Colonic mucosa (tissue), 4 donors: ENCODE data around the gene TUB. TPM values are rescaled to one million over a fixed set of nuclear protein-coding genes. Genes with fewer than 3 reads are reported as not detected.

Experiments
- DNase-seq: peaks from one replicate; pipeline ENCODE4 v3.0.0-alpha.2; 2020
- H3K27ac ChIP-seq: fragments of 200-600 bp; one replicate; pipeline ENCODE4 v1.8.0; 2021
- H3K27me3 ChIP-seq: fragments of 200-600 bp; one replicate; pipeline ENCODE4 v1.8.0; 2021
- H3K36me3 ChIP-seq: fragments of 200-600 bp; one replicate; pipeline ENCODE4 v1.8.0; 2021
- H3K4me1 ChIP-seq: fragments of 200-600 bp; one replicate; pipeline ENCODE4 v1.8.0; 2021; ENCODE audit warnings: mild to moderate bottlenecking
- H3K4me3 ChIP-seq: fragments of 200-600 bp; one replicate; pipeline ENCODE4 v1.8.0; 2021
- H3K9ac ChIP-seq, 2 donors: one replicate each; pipeline ENCODE4 v1.7.0; 2013; ENCODE audit warnings: control low read depth in 2 of 2, low read depth in 2 of 2, low read length in 2 of 2
- H3K9me3 ChIP-seq: fragments of 200-600 bp; one replicate; pipeline ENCODE4 v1.8.0; 2021
- intact Hi-C: fragments of 100-400 bp; cut with DNase I; formaldehyde crosslinking; loops from one replicate; pipeline ENCODE4 v1.14.1; 2022
- total RNA-seq, 2 donors: library from RNA; stranded (reverse); fragmentation: NEBNext Ultra II Directional in 1 of 2; extraction: Animal tissue kit (Norgen Biotek cat#: 25700) in 1 of 2; gene quantifications; one replicate each; pipeline ENCODE4 v1.2.1, GENCODE V29; 2021
- TF ChIP-seq, protein P1 (sequence below): fragments of 200-600 bp; IDR thresholded peaks from one replicate; pipeline ENCODE4 v1.8.0; 2022; ENCODE audit warnings: antibody characterized with exemption, mild to moderate bottlenecking
- donor health status: healthy.
- donor health status: DM: no; HTN: no; CAD: no.
- donor health status: DM: no; HTN: no; CAD: no.

The TUB gene
- total RNA-seq, 2 donors from 2014 or later: 1.2 to 1.4 TPM

DNA sequence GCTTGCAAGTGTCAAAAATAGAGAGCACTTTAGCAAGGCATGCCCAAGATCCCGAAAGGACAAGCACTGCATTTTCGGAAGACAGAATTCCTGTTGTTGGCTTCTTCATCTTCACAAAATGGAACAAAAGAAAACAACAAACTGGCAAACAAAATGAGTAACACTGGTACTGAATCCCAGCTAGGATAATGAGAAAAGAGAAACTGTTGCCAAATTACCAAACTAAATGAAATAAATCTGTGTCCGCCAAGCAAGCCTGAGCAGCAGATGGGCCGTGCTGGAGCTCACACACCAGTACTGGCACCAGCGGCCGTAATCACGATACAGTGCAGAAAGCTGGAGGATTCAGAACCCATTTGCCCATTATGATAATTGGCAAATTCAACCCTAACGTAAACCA lies 30.6 kb downstream of the TUB start:
- TF ChIP-seq, protein P1, sequence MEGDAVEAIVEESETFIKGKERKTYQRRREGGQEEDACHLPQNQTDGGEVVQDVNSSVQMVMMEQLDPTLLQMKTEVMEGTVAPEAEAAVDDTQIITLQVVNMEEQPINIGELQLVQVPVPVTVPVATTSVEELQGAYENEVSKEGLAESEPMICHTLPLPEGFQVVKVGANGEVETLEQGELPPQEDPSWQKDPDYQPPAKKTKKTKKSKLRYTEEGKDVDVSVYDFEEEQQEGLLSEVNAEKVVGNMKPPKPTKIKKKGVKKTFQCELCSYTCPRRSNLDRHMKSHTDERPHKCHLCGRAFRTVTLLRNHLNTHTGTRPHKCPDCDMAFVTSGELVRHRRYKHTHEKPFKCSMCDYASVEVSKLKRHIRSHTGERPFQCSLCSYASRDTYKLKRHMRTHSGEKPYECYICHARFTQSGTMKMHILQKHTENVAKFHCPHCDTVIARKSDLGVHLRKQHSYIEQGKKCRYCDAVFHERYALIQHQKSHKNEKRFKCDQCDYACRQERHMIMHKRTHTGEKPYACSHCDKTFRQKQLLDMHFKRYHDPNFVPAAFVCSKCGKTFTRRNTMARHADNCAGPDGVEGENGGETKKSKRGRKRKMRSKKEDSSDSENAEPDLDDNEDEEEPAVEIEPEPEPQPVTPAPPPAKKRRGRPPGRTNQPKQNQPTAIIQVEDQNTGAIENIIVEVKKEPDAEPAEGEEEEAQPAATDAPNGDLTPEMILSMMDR: no peak
- no peaks in the 10 kb centered on the region for H3K27me3 ChIP-seq
- H3K9me3 ChIP-seq: no peaks in the 10 kb centered on the region
- no peaks in the 10 kb centered on the region for H3K4me1 ChIP-seq
- no peaks in the 10 kb centered on the region for H3K36me3 ChIP-seq
- DNase-seq: no peak
- no peak overlapping the region for H3K9ac ChIP-seq
- H3K4me3 ChIP-seq: no peak overlapping the region
- intact Hi-C loops: no loop called here
- no peak overlapping the region for H3K27ac ChIP-seq

DNA sequence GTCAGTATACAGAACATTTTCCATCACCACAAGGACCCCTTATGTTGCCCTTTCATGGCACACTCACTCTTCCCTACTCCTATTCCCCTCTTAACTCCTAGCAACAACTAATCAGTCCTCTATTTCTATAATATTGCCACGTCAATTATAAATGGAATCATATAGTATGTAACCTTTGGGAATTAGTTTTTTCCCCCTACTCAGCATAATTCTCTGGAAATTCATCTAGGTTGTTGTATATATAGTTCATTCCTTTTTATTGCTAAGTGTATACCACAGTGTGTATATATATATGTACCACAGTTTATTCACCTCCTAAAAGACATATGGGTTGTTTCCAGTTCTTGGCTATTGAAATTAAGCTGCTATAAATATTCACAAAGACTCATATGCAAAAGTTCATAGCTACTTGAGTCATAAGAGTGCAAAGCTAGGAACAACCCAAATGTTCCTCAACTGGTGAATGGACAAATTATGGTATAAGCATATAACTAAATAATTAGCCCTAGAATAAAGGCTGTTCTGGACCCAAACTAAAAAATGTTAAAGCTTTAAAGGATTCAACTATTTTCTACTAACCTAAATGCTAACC lies 41.3 kb downstream of the TUB start:
- Histone ChIP-seq H3K4me1 (no peaks in the 10 kb centered on the region), H3K27me3 (no peaks in the 10 kb centered on the region), H3K9me3 (no peaks in the 10 kb centered on the region), H3K9ac (no peak overlapping the region), H3K4me3 (no peak overlapping the region), H3K36me3 (no peaks in the 10 kb centered on the region), H3K27ac (no peak overlapping the region)
- TF ChIP-seq, protein P1: no peak
- intact Hi-C loops: no loop called here
- DNase-seq: no peak

DNA sequence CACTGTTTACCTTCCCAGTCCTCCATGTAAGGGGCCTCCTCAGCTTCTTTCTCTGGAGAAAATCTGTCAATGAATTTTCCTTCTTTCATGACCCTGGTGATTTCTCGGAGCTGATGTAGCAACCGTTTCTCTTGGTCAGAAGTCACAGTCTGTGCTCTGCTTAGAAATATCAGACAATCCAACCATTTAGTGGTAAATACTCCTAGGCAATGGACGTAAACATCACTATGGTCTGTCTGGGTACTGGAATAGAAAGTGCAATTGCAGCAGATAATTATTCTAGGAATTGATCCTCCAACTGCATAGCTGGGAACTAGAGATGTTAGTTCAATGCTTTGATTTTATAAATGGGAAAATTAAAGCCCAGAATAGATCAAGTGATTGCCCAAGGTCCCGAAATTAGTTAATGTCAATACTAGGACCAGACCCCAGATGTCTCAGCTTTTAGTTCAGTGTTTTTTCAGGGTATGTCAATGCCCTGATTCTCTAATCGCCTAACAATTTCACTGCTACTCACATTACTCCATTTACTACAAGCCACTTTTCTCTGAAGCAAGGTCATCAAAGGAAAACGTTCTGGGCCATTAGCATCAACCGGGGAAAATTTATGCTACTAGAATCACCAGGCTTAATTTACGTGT lies 45.8 kb downstream of the TUB start:
- TF ChIP-seq, protein P1: no peak
- intact Hi-C loops: no loop called here
- no peaks in the 10 kb centered on the region for H3K27me3 ChIP-seq
- DNase-seq: no peak
- H3K4me1 ChIP-seq: no peaks in the 10 kb centered on the region
- H3K27ac ChIP-seq: no peak overlapping the region
- no peak overlapping the region for H3K9ac ChIP-seq
- no peak overlapping the region for H3K4me3 ChIP-seq
- no peaks in the 10 kb centered on the region for H3K36me3 ChIP-seq
- no peaks in the 10 kb centered on the region for H3K9me3 ChIP-seq

DNA sequence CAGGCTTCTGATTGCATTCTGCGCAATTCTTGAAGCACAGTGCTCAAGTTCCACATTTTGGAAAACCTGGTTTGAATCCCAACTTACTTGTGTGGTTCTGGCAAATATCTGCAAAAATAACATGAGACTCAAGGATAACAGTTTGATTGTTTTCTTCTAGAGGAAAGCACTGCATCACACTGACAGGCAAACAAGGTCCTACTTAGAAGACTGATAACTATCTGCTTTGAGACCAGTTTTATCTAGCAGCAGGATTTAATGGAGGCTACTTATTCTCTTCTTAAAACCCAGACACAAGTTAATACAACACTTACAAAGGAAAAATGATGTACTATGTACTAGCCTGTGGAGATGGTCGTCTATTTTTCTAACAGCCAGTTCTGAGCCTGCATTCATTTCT lies 46.4 kb downstream of the TUB start:
- TF ChIP-seq, protein P1: no peak
- no peak overlapping the region for H3K27ac ChIP-seq
- no peak overlapping the region for H3K4me3 ChIP-seq
- no peaks in the 10 kb centered on the region for H3K4me1 ChIP-seq
- H3K9me3 ChIP-seq: no peaks in the 10 kb centered on the region
- DNase-seq: no peak
- no peak overlapping the region for H3K9ac ChIP-seq
- no peaks in the 10 kb centered on the region for H3K27me3 ChIP-seq
- H3K36me3 ChIP-seq: no peaks in the 10 kb centered on the region
- intact Hi-C loops: no loop called here

DNA sequence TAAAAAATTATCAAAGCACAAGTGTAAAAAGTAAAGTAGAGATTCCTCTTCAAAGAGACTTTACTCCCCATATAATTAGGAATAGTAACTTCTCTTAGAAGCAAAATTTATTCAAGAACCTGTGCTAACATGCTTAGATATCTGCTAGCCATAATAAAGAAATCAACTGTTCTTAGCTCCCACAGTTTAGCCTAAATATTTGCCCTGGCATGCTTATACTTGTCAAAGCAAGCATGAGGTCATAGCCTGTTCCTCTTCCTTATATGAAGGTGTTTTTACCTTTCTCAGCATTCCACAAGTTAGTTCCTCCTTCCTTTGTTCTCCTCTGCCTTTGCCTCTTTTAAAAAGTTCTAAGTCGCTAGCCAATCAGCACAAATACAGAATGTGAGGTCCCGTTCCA lies 57.5 kb downstream of the TUB start:
- TF ChIP-seq, protein P1: no peak
- no peak for DNase-seq
- Histone ChIP-seq H3K36me3 (no peaks in the 10 kb centered on the region), H3K9ac (no peak overlapping the region), H3K27ac (no peak overlapping the region), H3K4me3 (no peak overlapping the region), H3K27me3 (no peaks in the 10 kb centered on the region), H3K9me3 (no peaks in the 10 kb centered on the region), H3K4me1 (no peaks in the 10 kb centered on the region)
- intact Hi-C loops: no loop called here
